ENCODE data around the gene ZNF844.
"Not testable (repeated sequence)": the region's sequence is repeated elsewhere in the genome, so short reads cannot be mapped to it uniquely, and the experiment has no call there.

Gene ZNF844

DNA sequence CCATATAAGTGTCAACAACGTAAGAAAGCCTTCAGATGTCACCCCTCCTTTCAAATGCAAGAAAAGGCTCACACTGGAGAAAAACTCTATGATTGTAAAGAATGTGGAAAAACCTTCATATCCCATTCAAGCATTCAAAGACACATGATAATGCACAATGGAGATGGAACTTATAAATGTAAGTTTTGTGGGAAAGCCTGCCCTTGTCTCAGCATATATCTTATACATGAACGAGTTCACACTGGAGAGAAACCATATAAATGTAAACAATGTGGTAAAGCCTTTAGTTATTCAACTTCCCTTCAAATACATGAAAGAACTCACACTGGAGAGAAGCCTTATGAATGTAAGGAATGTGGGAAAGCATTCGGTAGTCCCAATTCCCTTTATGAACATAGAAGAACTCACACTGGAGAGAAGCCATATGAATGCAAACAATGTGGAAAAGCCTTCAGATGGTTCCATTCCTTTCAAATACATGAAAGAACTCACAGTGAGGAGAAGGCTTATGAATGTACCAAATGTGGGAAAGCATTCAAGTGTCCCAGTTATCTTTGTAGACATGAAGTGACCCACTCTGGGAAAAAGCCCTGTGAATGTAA, 11.1 kb downstream of the ZNF844 start:
- in situ Hi-C loops (cut with MboI; ENCODE audit: low pct_unique_long_range_greater_than_20kb, low sequenced_read_pairs, unreplicated experiment) = no loop called here
- DNase-seq (ENCODE audit: low spot score) = no peak
- TF ChIP-seq, protein P1, sequence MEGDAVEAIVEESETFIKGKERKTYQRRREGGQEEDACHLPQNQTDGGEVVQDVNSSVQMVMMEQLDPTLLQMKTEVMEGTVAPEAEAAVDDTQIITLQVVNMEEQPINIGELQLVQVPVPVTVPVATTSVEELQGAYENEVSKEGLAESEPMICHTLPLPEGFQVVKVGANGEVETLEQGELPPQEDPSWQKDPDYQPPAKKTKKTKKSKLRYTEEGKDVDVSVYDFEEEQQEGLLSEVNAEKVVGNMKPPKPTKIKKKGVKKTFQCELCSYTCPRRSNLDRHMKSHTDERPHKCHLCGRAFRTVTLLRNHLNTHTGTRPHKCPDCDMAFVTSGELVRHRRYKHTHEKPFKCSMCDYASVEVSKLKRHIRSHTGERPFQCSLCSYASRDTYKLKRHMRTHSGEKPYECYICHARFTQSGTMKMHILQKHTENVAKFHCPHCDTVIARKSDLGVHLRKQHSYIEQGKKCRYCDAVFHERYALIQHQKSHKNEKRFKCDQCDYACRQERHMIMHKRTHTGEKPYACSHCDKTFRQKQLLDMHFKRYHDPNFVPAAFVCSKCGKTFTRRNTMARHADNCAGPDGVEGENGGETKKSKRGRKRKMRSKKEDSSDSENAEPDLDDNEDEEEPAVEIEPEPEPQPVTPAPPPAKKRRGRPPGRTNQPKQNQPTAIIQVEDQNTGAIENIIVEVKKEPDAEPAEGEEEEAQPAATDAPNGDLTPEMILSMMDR (IDR thresholded peaks at IDR 0.05; ENCODE audit: extremely low read depth, insufficient read depth, missing control alignments) = no peak

- in situ Hi-C loops (cut with MboI; ENCODE audit: low pct_unique_long_range_greater_than_20kb, low sequenced_read_pairs, unreplicated experiment); DNase-seq (ENCODE audit: low spot score): not testable (repeated sequence)
These were observed 11.8 kb downstream of the ZNF844 start for GRCh38 chr19:12076331-12076730.

GRCh38 chr19:12077375-12077774, 12.8 kb downstream of the ZNF844 start:
- TF ChIP-seq, protein P1 (IDR thresholded peaks at IDR 0.05; ENCODE audit: extremely low read depth, insufficient read depth, missing control alignments) = no peak
- no peak for DNase-seq (ENCODE audit: low spot score)
- in situ Hi-C loops (cut with MboI; ENCODE audit: low pct_unique_long_range_greater_than_20kb, low sequenced_read_pairs, unreplicated experiment) = no loop called here

DNA sequence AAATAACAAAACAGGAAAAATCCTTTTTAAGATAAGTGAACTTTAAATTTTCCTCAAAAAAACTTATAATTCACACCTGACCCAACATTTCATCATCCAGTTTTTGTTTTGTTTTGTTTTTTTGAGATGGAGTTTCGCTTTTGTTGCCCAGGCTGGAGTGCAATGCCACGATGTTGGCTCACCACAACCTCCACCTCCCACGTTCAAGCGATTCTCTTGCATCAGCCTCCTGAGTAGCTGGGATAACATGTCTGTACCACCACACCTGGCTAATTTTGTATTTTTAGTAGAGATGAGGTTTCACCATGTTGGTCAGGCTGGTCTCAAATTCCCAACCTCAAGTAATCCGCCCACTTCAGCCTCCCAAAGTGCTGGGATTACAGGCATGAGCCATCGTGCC, 18.8 kb downstream of the ZNF844 start:
- DNase-seq (ENCODE audit: low spot score); in situ Hi-C loops (cut with MboI; ENCODE audit: low pct_unique_long_range_greater_than_20kb, low sequenced_read_pairs, unreplicated experiment): not testable (repeated sequence)

- in situ Hi-C loops (cut with MboI; ENCODE audit: low pct_unique_long_range_greater_than_20kb, low sequenced_read_pairs, unreplicated experiment) = no loop called here
- DNase-seq (ENCODE audit: low spot score) = no peak
- TF ChIP-seq, protein P1 (IDR thresholded peaks at IDR 0.05; ENCODE audit: extremely low read depth, insufficient read depth, missing control alignments) = no peak
These were observed 20.7 kb downstream of the ZNF844 start for GRCh38 chr19:12085074-12085818.

DNA sequence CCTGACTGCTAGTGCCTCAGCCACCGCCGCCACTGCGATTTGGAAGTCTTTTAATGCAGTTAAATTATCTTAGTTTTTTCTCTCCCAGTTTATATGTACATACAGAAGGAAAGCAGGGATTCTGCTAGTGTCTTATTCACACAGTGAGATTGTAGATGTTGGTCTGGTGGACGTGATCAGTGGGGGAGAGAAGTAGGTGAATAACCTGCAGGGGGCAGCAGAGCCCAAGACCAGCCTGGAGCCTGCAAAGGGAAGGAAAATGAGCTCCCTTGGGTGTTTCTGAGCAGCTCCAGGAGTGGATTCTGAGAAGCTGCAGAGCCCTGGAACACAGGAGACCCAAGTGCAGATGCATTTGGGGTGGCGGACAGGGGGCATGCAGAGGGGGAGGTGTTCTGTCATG, 26.3 kb downstream of the ZNF844 start:
- in situ Hi-C loops (cut with MboI; ENCODE audit: low pct_unique_long_range_greater_than_20kb, low sequenced_read_pairs, unreplicated experiment) = no loop called here
- DNase-seq (ENCODE audit: low spot score) = peak; percentile 76
- TF ChIP-seq, protein P1 (IDR thresholded peaks at IDR 0.05; ENCODE audit: extremely low read depth, insufficient read depth, missing control alignments) = peak; percentile 83

- TF ChIP-seq, protein P1 (IDR thresholded peaks at IDR 0.05; ENCODE audit: extremely low read depth, insufficient read depth, missing control alignments) = no peak
- DNase-seq (ENCODE audit: low spot score) = peak; percentile 91
- in situ Hi-C loops (cut with MboI; ENCODE audit: low pct_unique_long_range_greater_than_20kb, low sequenced_read_pairs, unreplicated experiment) = no loop called here
These were observed 27.7 kb downstream of the ZNF844 start for GRCh38 chr19:12092065-12092867.

Data from GM13977 (cell line).